ENCODE measurements around the gene CCDC171. TPM values are rescaled to one million over a fixed set of nuclear protein-coding genes. Genes with fewer than 3 reads are reported as not detected.

The CCDC171 gene
- total RNA-seq, 1 donor from 2014 or later, result 2.9 TPM

- DNase-seq (no peak), ATAC-seq (no peak)
- no peak for TF ChIP-seq CTCF (IDR thresholded peaks at IDR 0.05)
- H3K27ac ChIP-seq, result no peak overlapping the region
- no peaks in the 10 kb centered on the region for H3K36me3 ChIP-seq
- no peak overlapping the region for H3K4me3 ChIP-seq
- intact Hi-C loops (cut with DNase I), result no loop called here
- no peaks in the 10 kb centered on the region for H3K27me3 ChIP-seq (ENCODE audit: low read depth)
- no peaks in the 10 kb centered on the region for H3K4me1 ChIP-seq
- H3K9me3 ChIP-seq, result no peaks in the 10 kb centered on the region
Observed at GRCh38 chr9:15846611-15847010, 293.8 kb downstream of the CCDC171 start.

DNA sequence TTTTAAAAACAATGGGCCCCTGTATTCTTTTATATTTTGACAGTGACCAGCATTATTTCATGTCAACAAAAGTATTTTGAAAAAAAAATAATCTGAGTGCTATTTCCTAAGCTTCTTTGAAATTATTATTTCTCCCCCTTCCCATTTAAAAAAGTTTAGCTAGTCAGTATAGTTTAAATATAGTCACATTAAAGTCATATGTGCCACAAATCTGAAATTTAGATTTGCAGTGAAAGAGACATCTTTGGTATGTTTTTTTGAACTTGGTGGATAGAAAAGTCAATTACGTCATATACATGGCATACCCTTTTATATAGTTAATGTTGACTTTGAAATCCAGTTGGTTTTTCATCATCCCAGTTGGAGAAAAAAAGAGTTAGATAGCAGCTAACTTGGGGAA, 297.0 kb downstream of the CCDC171 start:
- Histone ChIP-seq H3K9me3 (no peaks in the 10 kb centered on the region), H3K36me3 (no peaks in the 10 kb centered on the region), H3K27ac (no peak overlapping the region), H3K27me3 (ENCODE audit: low read depth) (no peaks in the 10 kb centered on the region), H3K4me3 (no peak overlapping the region), H3K4me1 (no peaks in the 10 kb centered on the region)
- TF ChIP-seq CTCF (IDR thresholded peaks at IDR 0.05), result no peak
- ATAC-seq (no peak), DNase-seq (no peak)
- intact Hi-C loops (cut with DNase I), result no loop called here

DNA sequence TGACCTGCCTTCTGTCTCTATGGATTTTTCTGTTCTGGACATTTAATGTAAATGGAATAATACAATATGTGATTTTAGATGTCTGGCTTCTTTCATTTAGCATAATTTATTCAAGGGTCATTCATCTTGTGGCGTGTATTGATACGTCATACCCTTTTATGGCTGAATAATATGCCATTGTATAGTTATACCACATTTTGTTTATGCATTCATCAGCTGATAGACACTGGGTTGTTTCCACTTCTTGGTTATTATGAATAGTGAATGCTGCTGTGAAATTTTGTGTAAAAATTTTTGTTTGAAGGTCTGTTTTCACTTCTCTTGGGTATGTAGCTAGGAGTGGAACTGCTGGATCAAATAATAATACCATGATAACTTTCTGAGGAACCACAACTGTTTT, 298.9 kb downstream of the CCDC171 start:
- no peaks in the 10 kb centered on the region for H3K36me3 ChIP-seq
- DNase-seq (no peak), ATAC-seq (no peak)
- no peak overlapping the region for H3K4me3 ChIP-seq
- H3K27ac ChIP-seq, result no peak overlapping the region
- no peaks in the 10 kb centered on the region for H3K27me3 ChIP-seq (ENCODE audit: low read depth)
- intact Hi-C loops (cut with DNase I), result no loop called here
- H3K9me3 ChIP-seq, result no peaks in the 10 kb centered on the region
- no peak for TF ChIP-seq CTCF (IDR thresholded peaks at IDR 0.05)
- H3K4me1 ChIP-seq, result no peaks in the 10 kb centered on the region

- no peak overlapping the region for H3K4me3 ChIP-seq
- H3K4me1 ChIP-seq, result no peaks in the 10 kb centered on the region
- DNase-seq (no peak), ATAC-seq (no peak)
- no peaks in the 10 kb centered on the region for H3K36me3 ChIP-seq
- intact Hi-C loops (cut with DNase I), result no loop called here
- H3K9me3 ChIP-seq, result no peaks in the 10 kb centered on the region
- H3K27ac ChIP-seq, result no peak overlapping the region
- no peaks in the 10 kb centered on the region for H3K27me3 ChIP-seq (ENCODE audit: low read depth)
- TF ChIP-seq CTCF (IDR thresholded peaks at IDR 0.05), result no peak
Observed at GRCh38 chr9:15856591-15856990, 303.7 kb downstream of the CCDC171 start.

GRCh38 chr9:15867334-15867733, 314.5 kb downstream of the CCDC171 start:
- H3K4me3 ChIP-seq, result no peak overlapping the region
- H3K4me1 ChIP-seq, result no peaks in the 10 kb centered on the region
- no peak overlapping the region for H3K27ac ChIP-seq
- intact Hi-C loops (cut with DNase I), result no loop called here
- DNase-seq (no peak), ATAC-seq (no peak)
- no peaks in the 10 kb centered on the region for H3K27me3 ChIP-seq (ENCODE audit: low read depth)
- no peaks in the 10 kb centered on the region for H3K36me3 ChIP-seq
- no peaks in the 10 kb centered on the region for H3K9me3 ChIP-seq
- no peak for TF ChIP-seq CTCF (IDR thresholded peaks at IDR 0.05)

- no peak for TF ChIP-seq CTCF (IDR thresholded peaks at IDR 0.05)
- no peaks in the 10 kb centered on the region for H3K27me3 ChIP-seq (ENCODE audit: low read depth)
- DNase-seq, result no peak
- H3K4me3 ChIP-seq, result no peak overlapping the region
- H3K4me1 ChIP-seq, result no peaks in the 10 kb centered on the region
- intact Hi-C loops (cut with DNase I), result no loop called here
- no peak for ATAC-seq
- no peaks in the 10 kb centered on the region for H3K36me3 ChIP-seq
- H3K27ac ChIP-seq, result no peak overlapping the region
- H3K9me3 ChIP-seq, result no peaks in the 10 kb centered on the region
Observed at GRCh38 chr9:15867988-15868387, 315.1 kb downstream of the CCDC171 start.
